Measurements from ENCODE around the gene AJM1.
A peak's percentile ranks its signal among the peaks of the same experiment; 100 is the strongest.
"Not testable (repeated sequence)": the region's sequence is repeated elsewhere in the genome, so short reads cannot be mapped to it uniquely, and the experiment has no call there.

Gene AJM1

GRCh38 chr9:136842380-136842948 is at the start of gene AJM1:
Gene AJM1, plus strand, starts transcription at chr9:136842478. Its CDS starts 1,937 bp downstream, at chr9:136844415.
- H3K36me3 Mint-ChIP-seq (ENCODE audit: low read depth); H3K9me3 Mint-ChIP-seq; H3K27me3 Mint-ChIP-seq (ENCODE audit: low read depth): not testable (repeated sequence)
- peak; percentile 93 for TF ChIP-seq CTCF (IDR thresholded peaks at IDR 0.05; ENCODE audit: unreplicated experiment in 3 of 3)
- Mint-ChIP-seq H3K27ac (peak within 1 kb of the TSS; percentile 66 to 80 (median 68)), H3K4me3 (peak within 1 kb of the TSS; percentile 78 to 82 (median 80)), H3K4me1 (peaks cover 25% of the 10 kb centered on the region)

- Mint-ChIP-seq H3K36me3 (ENCODE audit: low read depth) (peaks cover 5% of the 10 kb centered on the region), H3K4me1 (peaks cover 44% of the 10 kb centered on the region), H3K9me3 (no peaks in the 10 kb centered on the region), H3K27me3 (ENCODE audit: low read depth) (no peaks in the 10 kb centered on the region), H3K4me3 (peak overlapping the region; percentile 62 to 79 (median 73)), H3K27ac (peak overlapping the region in 2 of 3 experiments; percentile 42 to 70)
- no peak for TF ChIP-seq CTCF (IDR thresholded peaks at IDR 0.05; ENCODE audit: unreplicated experiment in 3 of 3)
Measured at GRCh38 chr9:136793086-136793946, 49.0 kb upstream of the AJM1 start.

- Mint-ChIP-seq H3K36me3 (ENCODE audit: low read depth) (peaks cover 5% of the 10 kb centered on the region), H3K27ac (peak overlapping the region; percentile 60 to 69 (median 66)), H3K4me1 (peaks cover 33% of the 10 kb centered on the region), H3K27me3 (ENCODE audit: low read depth) (no peaks in the 10 kb centered on the region), H3K4me3 (peak overlapping the region; percentile 6 to 60 (median 26)), H3K9me3 (no peaks in the 10 kb centered on the region)
- no peak for TF ChIP-seq CTCF (IDR thresholded peaks at IDR 0.05; ENCODE audit: unreplicated experiment in 3 of 3)
Measured at GRCh38 chr9:136794281-136794999, 47.8 kb upstream of the AJM1 start.

GRCh38 chr9:136795000-136795348 is 47.3 kb upstream of the AJM1 start:
- peaks cover 31% of the 10 kb centered on the region for H3K4me1 Mint-ChIP-seq
- H3K36me3 Mint-ChIP-seq (ENCODE audit: low read depth): peaks cover 5% of the 10 kb centered on the region
- H3K4me3 Mint-ChIP-seq: no peak overlapping the region
- no peaks in the 10 kb centered on the region for H3K9me3 Mint-ChIP-seq
- peaks cover under 1% of the 10 kb centered on the region for H3K27me3 Mint-ChIP-seq (ENCODE audit: low read depth)
- peak overlapping the region; percentile 60 to 69 (median 66) for H3K27ac Mint-ChIP-seq
- no peak for TF ChIP-seq CTCF (IDR thresholded peaks at IDR 0.05; ENCODE audit: unreplicated experiment in 3 of 3)

- peak within 1 kb of the TSS; percentile 98 to 100 (median 100) for H3K27ac Mint-ChIP-seq
- H3K4me1 Mint-ChIP-seq: peaks cover 33% of the 10 kb centered on the region
- no peak for TF ChIP-seq CTCF (IDR thresholded peaks at IDR 0.05; ENCODE audit: unreplicated experiment in 3 of 3)
- no peaks in the 10 kb centered on the region for H3K9me3 Mint-ChIP-seq
- peaks cover 5% of the 10 kb centered on the region for H3K36me3 Mint-ChIP-seq (ENCODE audit: low read depth)
- peak within 1 kb of the TSS; percentile 63 to 80 (median 75) for H3K4me3 Mint-ChIP-seq
- peaks cover 14% of the 10 kb centered on the region for H3K27me3 Mint-ChIP-seq (ENCODE audit: low read depth)
Measured at GRCh38 chr9:136796238-136796774, 46.0 kb upstream of the AJM1 start, which contains the start of gene CCDC183. Gene CCDC183, plus strand, starts transcription at chr9:136796338. Its CDS starts 60 bp downstream, at chr9:136796398.

- H3K27ac Mint-ChIP-seq: peak overlapping the region; percentile 98 to 100 (median 100)
- peaks cover 33% of the 10 kb centered on the region for H3K4me1 Mint-ChIP-seq
- not testable (repeated sequence) for H3K36me3 Mint-ChIP-seq (ENCODE audit: low read depth); H3K9me3 Mint-ChIP-seq
- peaks cover 18% of the 10 kb centered on the region for H3K27me3 Mint-ChIP-seq (ENCODE audit: low read depth)
- H3K4me3 Mint-ChIP-seq: peak overlapping the region; percentile 63 to 80 (median 75)
Measured at GRCh38 chr9:136796775-136797347, 45.4 kb upstream of the AJM1 start.
